Measurements from ENCODE around the gene ARHGEF10L.
A peak's percentile ranks its signal among the peaks of the same experiment; 100 is the strongest.

The ARHGEF10L gene

DNA sequence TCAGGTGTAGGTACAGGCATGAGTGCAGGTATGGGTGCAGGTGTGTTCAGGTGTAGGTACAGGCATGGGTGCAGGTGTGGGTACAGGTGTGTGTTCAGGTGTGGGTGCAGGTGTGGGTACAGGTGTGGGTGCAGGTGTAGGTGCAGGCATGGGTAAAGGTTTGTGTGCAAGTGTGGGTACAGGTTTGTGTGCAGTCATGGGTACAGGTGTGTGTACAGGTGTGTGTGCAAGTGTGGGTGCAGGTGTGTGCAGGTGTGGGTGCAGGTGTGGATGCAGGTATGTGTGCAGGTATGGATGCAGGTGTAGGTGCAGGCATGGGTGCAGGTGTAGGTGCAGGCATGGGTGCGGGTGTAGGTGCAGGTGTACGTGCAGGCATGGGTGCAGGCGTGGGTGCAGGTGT is 136.2 kb downstream of the ARHGEF10L start:
- intact Hi-C loops (cut with micrococcal nuclease): no loop called here
- H3K4me3 Mint-ChIP-seq: no peak overlapping the region
- no peaks in the 10 kb centered on the region for H3K9me3 Mint-ChIP-seq
- no peaks in the 10 kb centered on the region for H3K27me3 Mint-ChIP-seq
- peak overlapping the region; percentile 11 for H3K27ac Mint-ChIP-seq
- H3K36me3 Mint-ChIP-seq (ENCODE audit: low read depth): peaks cover 96% of the 10 kb centered on the region
- H3K4me1 Mint-ChIP-seq (ENCODE audit: low read depth): peaks cover 54% of the 10 kb centered on the region

DNA sequence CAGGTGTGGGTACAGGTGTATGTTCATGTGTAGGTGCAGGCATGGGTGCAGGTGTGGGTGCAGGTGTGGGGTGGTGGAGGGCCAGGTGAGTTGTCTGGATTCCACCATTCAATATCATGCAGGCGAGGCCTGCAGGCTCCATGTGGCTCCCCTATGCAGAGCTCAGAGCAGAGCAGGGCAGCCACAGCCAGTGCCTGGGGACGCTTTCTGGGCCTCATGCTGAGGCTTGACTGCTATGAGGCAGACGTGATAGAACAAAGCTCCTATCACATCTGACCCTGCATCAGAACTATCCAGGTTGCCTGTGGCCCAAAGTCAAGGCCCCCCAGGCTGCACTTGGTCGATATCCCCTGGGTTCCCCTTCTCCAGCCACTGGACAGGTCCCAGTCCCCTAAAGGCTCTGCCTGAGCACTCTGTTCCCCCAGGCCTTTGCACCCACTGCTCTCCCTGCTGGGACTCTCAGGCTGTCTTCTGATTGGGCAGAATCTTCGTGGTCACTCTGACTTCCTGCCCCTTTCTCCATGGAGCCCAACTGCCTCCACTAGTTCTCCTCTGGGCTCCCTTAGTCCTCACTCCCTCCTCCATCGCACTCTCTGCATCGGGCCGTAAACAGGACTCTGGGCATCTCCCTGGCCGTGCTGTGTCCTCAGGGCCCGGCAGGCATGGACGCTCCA is 137.0 kb downstream of the ARHGEF10L start:
- Mint-ChIP-seq H3K36me3 (ENCODE audit: low read depth) (peaks cover 96% of the 10 kb centered on the region), H3K4me3 (no peak overlapping the region), H3K27me3 (no peaks in the 10 kb centered on the region), H3K9me3 (no peaks in the 10 kb centered on the region), H3K4me1 (ENCODE audit: low read depth) (peaks cover 46% of the 10 kb centered on the region), H3K27ac (peak overlapping the region; percentile 11)
- intact Hi-C loops (cut with micrococcal nuclease): no loop called here

DNA sequence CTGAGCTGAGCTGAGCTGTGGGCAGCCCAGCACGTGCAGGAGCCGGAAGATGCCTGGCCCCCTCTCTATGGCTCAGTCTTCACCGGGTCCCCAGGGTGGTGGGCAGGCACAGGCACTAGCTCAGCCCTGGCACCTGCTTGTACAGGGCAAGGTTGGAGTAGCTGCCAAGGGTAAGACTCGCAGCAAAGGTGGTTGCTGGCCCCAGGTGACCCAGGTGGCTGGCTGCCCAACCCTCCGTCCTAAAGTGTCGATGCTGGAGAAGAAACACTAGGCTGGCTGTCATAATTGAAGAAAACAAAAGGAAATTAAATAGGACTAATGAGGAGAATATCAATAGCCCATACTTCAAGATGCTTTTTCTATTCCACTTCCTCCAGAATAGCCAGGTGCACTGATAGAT is 138.5 kb downstream of the ARHGEF10L start:
- Mint-ChIP-seq H3K4me1 (ENCODE audit: low read depth) (peaks cover 43% of the 10 kb centered on the region), H3K27ac (no peak overlapping the region), H3K9me3 (no peaks in the 10 kb centered on the region), H3K36me3 (ENCODE audit: low read depth) (peaks cover 94% of the 10 kb centered on the region), H3K27me3 (no peaks in the 10 kb centered on the region), H3K4me3 (no peak overlapping the region)
- intact Hi-C loops (cut with micrococcal nuclease): no loop called here

- H3K4me3 Mint-ChIP-seq: no peak overlapping the region
- no peaks in the 10 kb centered on the region for H3K27me3 Mint-ChIP-seq
- H3K4me1 Mint-ChIP-seq (ENCODE audit: low read depth): peaks cover 46% of the 10 kb centered on the region
- intact Hi-C loops (cut with micrococcal nuclease): no loop called here
- H3K9me3 Mint-ChIP-seq: no peaks in the 10 kb centered on the region
- peaks cover 96% of the 10 kb centered on the region for H3K36me3 Mint-ChIP-seq (ENCODE audit: low read depth)
- H3K27ac Mint-ChIP-seq: no peak overlapping the region
These were observed 140.4 kb downstream of the ARHGEF10L start for GRCh38 chr1:17679856-17680255.

DNA sequence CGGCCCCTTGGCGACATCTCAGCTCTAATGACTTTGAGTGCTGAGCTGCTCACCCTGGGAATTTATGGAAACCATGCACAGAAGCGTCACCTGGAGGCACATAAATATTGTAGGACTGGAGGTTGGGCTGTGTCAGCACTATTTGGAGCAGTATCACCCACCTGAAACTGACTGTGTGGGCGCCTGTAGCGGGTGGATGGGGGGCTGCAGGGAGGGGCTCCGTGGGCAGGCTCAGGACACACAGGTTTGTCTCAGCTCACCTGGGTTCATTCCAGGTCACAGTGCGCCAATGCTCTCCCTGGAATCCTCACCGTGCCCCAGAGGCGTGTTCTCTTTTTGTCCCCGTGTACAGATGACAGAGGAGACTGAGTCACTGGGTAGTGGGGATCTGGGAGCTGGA is 140.8 kb downstream of the ARHGEF10L start:
- intact Hi-C loops (cut with micrococcal nuclease): no loop called here
- Mint-ChIP-seq H3K4me3 (no peak overlapping the region), H3K27ac (no peak overlapping the region), H3K27me3 (no peaks in the 10 kb centered on the region), H3K36me3 (ENCODE audit: low read depth) (peaks cover 97% of the 10 kb centered on the region), H3K9me3 (no peaks in the 10 kb centered on the region), H3K4me1 (ENCODE audit: low read depth) (peaks cover 46% of the 10 kb centered on the region)

GRCh38 chr1:17682400-17682799 is 142.9 kb downstream of the ARHGEF10L start:
- no peak overlapping the region for H3K27ac Mint-ChIP-seq
- intact Hi-C loops (cut with micrococcal nuclease): no loop called here
- H3K27me3 Mint-ChIP-seq: no peaks in the 10 kb centered on the region
- H3K9me3 Mint-ChIP-seq: no peaks in the 10 kb centered on the region
- H3K36me3 Mint-ChIP-seq (ENCODE audit: low read depth): peaks cover 97% of the 10 kb centered on the region
- peaks cover 49% of the 10 kb centered on the region for H3K4me1 Mint-ChIP-seq (ENCODE audit: low read depth)
- H3K4me3 Mint-ChIP-seq: no peak overlapping the region

DNA sequence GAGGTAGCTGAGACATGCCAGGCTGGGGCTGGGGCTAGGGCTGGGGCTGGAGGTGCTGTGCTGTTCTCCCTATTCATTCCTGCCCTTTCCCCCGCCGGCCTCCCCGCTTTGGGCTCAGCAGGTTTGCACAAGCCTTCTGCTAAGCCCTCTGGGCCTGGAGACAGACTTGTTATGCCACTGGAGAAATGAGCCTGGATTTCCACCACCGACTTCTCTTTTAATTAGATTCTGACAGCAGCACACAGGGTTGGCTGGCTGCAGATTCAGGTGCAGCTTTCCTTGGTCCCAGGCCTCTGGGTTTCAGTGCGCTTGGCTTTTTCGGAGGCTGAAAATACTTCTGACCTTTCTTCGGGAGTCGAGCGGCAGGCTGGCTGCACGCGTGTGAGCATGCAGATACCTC is 144.1 kb downstream of the ARHGEF10L start:
- Mint-ChIP-seq H3K4me3 (no peak overlapping the region), H3K9me3 (no peaks in the 10 kb centered on the region), H3K4me1 (ENCODE audit: low read depth) (peaks cover 51% of the 10 kb centered on the region), H3K36me3 (ENCODE audit: low read depth) (peaks cover 98% of the 10 kb centered on the region), H3K27me3 (no peaks in the 10 kb centered on the region), H3K27ac (peak overlapping the region; percentile 19)
- intact Hi-C loops (cut with micrococcal nuclease): no loop called here

GRCh38 chr1:17684810-17685209 is 145.3 kb downstream of the ARHGEF10L start:
- no peaks in the 10 kb centered on the region for H3K9me3 Mint-ChIP-seq
- H3K27ac Mint-ChIP-seq: peak overlapping the region; percentile 36
- peaks cover 98% of the 10 kb centered on the region for H3K36me3 Mint-ChIP-seq (ENCODE audit: low read depth)
- no peaks in the 10 kb centered on the region for H3K27me3 Mint-ChIP-seq
- H3K4me3 Mint-ChIP-seq: no peak overlapping the region
- intact Hi-C loops (cut with micrococcal nuclease): no loop called here
- H3K4me1 Mint-ChIP-seq (ENCODE audit: low read depth): peaks cover 51% of the 10 kb centered on the region

GRCh38 chr1:17686258-17686657 is 146.8 kb downstream of the ARHGEF10L start:
- Mint-ChIP-seq H3K4me3 (no peak overlapping the region), H3K36me3 (ENCODE audit: low read depth) (peaks cover 98% of the 10 kb centered on the region), H3K27ac (no peak overlapping the region), H3K27me3 (no peaks in the 10 kb centered on the region), H3K4me1 (ENCODE audit: low read depth) (peaks cover 51% of the 10 kb centered on the region), H3K9me3 (no peaks in the 10 kb centered on the region)
- intact Hi-C loops (cut with micrococcal nuclease): no loop called here

DNA sequence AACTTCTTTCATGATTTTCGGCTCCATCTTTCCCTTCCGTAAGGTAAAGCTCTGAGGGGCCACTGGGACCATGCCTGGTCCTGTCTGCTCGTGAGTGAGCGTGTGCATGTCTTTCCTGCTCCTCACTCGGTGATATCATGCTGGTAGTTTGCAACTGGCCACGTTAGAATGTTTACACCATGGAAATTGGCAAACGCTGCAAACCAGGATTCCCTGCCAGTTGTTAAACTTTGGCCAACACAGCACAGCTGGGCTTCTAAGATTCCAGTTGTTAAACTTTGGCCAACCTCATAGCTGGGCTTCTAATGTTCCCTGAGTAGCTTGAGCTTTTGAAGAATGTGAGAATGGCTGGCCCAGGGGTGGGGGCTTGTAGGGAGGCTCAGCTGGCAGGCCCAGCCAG is 147.6 kb downstream of the ARHGEF10L start:
- H3K27ac Mint-ChIP-seq: no peak overlapping the region
- peaks cover 98% of the 10 kb centered on the region for H3K36me3 Mint-ChIP-seq (ENCODE audit: low read depth)
- intact Hi-C loops (cut with micrococcal nuclease): no loop called here
- no peaks in the 10 kb centered on the region for H3K9me3 Mint-ChIP-seq
- no peaks in the 10 kb centered on the region for H3K27me3 Mint-ChIP-seq
- peaks cover 49% of the 10 kb centered on the region for H3K4me1 Mint-ChIP-seq (ENCODE audit: low read depth)
- no peak overlapping the region for H3K4me3 Mint-ChIP-seq

DNA sequence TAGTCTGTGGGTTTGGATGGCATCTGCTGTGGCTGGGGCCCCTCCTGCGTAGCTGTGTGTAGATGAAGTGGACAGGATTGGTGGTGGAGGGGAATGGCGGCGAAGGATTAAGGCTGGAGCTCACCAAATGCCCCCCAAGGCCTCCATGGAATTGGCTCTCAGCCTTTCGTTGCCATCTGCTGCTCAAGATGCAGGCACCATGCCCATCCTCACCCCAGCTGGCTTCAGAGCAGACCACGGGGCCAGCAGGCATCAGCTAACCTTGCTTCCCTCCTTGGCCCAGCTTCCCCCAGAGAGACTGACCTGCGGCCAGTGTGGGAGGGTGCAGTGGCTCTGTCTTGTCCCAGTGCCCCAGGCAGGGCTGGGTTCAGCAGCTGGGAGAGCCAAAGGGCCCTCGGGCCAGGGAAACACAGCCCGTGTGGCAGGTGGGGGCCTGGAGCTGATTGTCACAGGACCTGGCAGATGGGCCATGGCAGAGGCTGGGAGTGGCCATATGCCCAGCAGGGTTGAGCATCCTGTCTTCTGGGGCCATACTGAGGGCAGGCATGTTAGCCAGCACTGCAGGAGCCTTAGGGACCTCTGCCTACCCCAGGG is 148.8 kb downstream of the ARHGEF10L start:
- intact Hi-C loops (cut with micrococcal nuclease): no loop called here
- peaks cover 100% of the 10 kb centered on the region for H3K36me3 Mint-ChIP-seq (ENCODE audit: low read depth)
- no peaks in the 10 kb centered on the region for H3K9me3 Mint-ChIP-seq
- H3K4me1 Mint-ChIP-seq (ENCODE audit: low read depth): peaks cover 47% of the 10 kb centered on the region
- H3K27me3 Mint-ChIP-seq: no peaks in the 10 kb centered on the region
- no peak overlapping the region for H3K4me3 Mint-ChIP-seq
- H3K27ac Mint-ChIP-seq: no peak overlapping the region

DNA sequence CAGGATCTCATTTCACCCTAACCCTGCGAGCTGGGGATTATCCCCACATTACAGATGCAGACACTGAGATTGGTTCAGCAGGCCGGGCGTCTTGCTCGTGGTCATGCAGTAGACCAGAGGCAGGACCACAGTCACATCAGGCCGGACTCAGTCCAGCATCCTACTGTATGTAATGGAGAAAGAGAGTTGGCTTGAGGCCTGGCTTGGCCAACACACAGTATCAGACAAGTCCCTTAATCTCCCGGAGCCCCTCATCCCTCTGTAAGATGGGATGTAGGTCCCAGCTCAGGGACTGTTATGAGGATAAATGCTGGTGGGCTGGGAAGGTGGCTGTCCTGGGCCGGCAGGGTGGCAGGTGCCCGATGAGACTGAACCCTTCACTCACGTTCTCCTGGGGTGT is 149.5 kb downstream of the ARHGEF10L start:
- Mint-ChIP-seq H3K27ac (no peak overlapping the region), H3K36me3 (ENCODE audit: low read depth) (peaks cover 100% of the 10 kb centered on the region), H3K4me3 (no peak overlapping the region), H3K4me1 (ENCODE audit: low read depth) (peaks cover 42% of the 10 kb centered on the region), H3K27me3 (no peaks in the 10 kb centered on the region), H3K9me3 (no peaks in the 10 kb centered on the region)
- intact Hi-C loops (cut with micrococcal nuclease): no loop called here

- intact Hi-C loops (cut with micrococcal nuclease): no loop called here
- H3K4me3 Mint-ChIP-seq: no peak overlapping the region
- H3K4me1 Mint-ChIP-seq (ENCODE audit: low read depth): peaks cover 35% of the 10 kb centered on the region
- peaks cover 100% of the 10 kb centered on the region for H3K36me3 Mint-ChIP-seq (ENCODE audit: low read depth)
- no peaks in the 10 kb centered on the region for H3K27me3 Mint-ChIP-seq
- no peaks in the 10 kb centered on the region for H3K9me3 Mint-ChIP-seq
- no peak overlapping the region for H3K27ac Mint-ChIP-seq
These were observed 151.6 kb downstream of the ARHGEF10L start for GRCh38 chr1:17690906-17691634.

- H3K4me3 Mint-ChIP-seq: no peak overlapping the region
These were observed 153.1 kb downstream of the ARHGEF10L start for GRCh38 chr1:17692645-17693044.

More at GRCh38 chr1:17692645-17693044, 153.1 kb downstream of the ARHGEF10L start:
- intact Hi-C loops (cut with micrococcal nuclease): no loop called here
- H3K27me3 Mint-ChIP-seq: no peaks in the 10 kb centered on the region
- no peak overlapping the region for H3K27ac Mint-ChIP-seq
- H3K4me1 Mint-ChIP-seq (ENCODE audit: low read depth): peaks cover 29% of the 10 kb centered on the region
- no peaks in the 10 kb centered on the region for H3K9me3 Mint-ChIP-seq
- peaks cover 100% of the 10 kb centered on the region for H3K36me3 Mint-ChIP-seq (ENCODE audit: low read depth)
